ENCODE measurements around the gene ANGPTL2.

The ANGPTL2 gene

GRCh38 chr9:127104581-127105311 is 17.7 kb downstream of the ANGPTL2 start:
- no peak for ATAC-seq (ENCODE audit: low read depth)
- no peak for TF ChIP-seq CTCF (IDR thresholded peaks at IDR 0.05; ENCODE audit: poor library complexity, severe bottlenecking)

GRCh38 chr9:127102788-127103187 is 19.6 kb downstream of the ANGPTL2 start:
- H3K9me3 ChIP-seq (ENCODE audit: severe bottlenecking) = no peaks in the 10 kb centered on the region
- DNase-seq (ENCODE audit: low spot score) (no peak), ATAC-seq (ENCODE audit: low read depth) (no peak)
- TF ChIP-seq CTCF (IDR thresholded peaks at IDR 0.05; ENCODE audit: poor library complexity, severe bottlenecking) = no peak
- H3K4me3 ChIP-seq (ENCODE audit: severe bottlenecking) = no peak overlapping the region
- H3K4me1 ChIP-seq (ENCODE audit: insufficient read depth, poor library complexity, severe bottlenecking) = no peaks in the 10 kb centered on the region
- H3K27me3 ChIP-seq (ENCODE audit: insufficient read depth, poor library complexity, severe bottlenecking) = no peaks in the 10 kb centered on the region
- no peaks in the 10 kb centered on the region for H3K36me3 ChIP-seq (ENCODE audit: low read depth)
- H3K27ac ChIP-seq (ENCODE audit: poor library complexity, severe bottlenecking) = no peak overlapping the region

More at GRCh38 chr9:127104581-127105311, 17.7 kb downstream of the ANGPTL2 start:
- no peaks in the 10 kb centered on the region for H3K36me3 ChIP-seq (ENCODE audit: low read depth)
- H3K4me1 ChIP-seq (ENCODE audit: insufficient read depth, poor library complexity, severe bottlenecking) = no peaks in the 10 kb centered on the region
- H3K27ac ChIP-seq (ENCODE audit: poor library complexity, severe bottlenecking) = no peak overlapping the region
- H3K4me3 ChIP-seq (ENCODE audit: severe bottlenecking) = no peak overlapping the region
- H3K27me3 ChIP-seq (ENCODE audit: insufficient read depth, poor library complexity, severe bottlenecking) = no peaks in the 10 kb centered on the region
- no peaks in the 10 kb centered on the region for H3K9me3 ChIP-seq (ENCODE audit: severe bottlenecking)
- no peak for DNase-seq (ENCODE audit: low spot score)

- no peaks in the 10 kb centered on the region for H3K36me3 ChIP-seq (ENCODE audit: low read depth)
These were observed 20.3 kb downstream of the ANGPTL2 start for GRCh38 chr9:127102176-127102575.

GRCh38 chr9:127099664-127100063 is 22.8 kb downstream of the ANGPTL2 start:
- DNase-seq (ENCODE audit: low spot score) = no peak
- Histone ChIP-seq H3K4me3 (ENCODE audit: severe bottlenecking) (no peak overlapping the region), H3K36me3 (ENCODE audit: low read depth) (no peaks in the 10 kb centered on the region), H3K27me3 (ENCODE audit: insufficient read depth, poor library complexity, severe bottlenecking) (no peaks in the 10 kb centered on the region), H3K9me3 (ENCODE audit: severe bottlenecking) (no peaks in the 10 kb centered on the region), H3K4me1 (ENCODE audit: insufficient read depth, poor library complexity, severe bottlenecking) (no peaks in the 10 kb centered on the region), H3K27ac (ENCODE audit: poor library complexity, severe bottlenecking) (no peak overlapping the region)
- no peak for TF ChIP-seq CTCF (IDR thresholded peaks at IDR 0.05; ENCODE audit: poor library complexity, severe bottlenecking)
- ATAC-seq (ENCODE audit: low read depth) = no peak

More at GRCh38 chr9:127102176-127102575, 20.3 kb downstream of the ANGPTL2 start:
- H3K4me3 ChIP-seq (ENCODE audit: severe bottlenecking) = no peak overlapping the region
- TF ChIP-seq CTCF (IDR thresholded peaks at IDR 0.05; ENCODE audit: poor library complexity, severe bottlenecking) = no peak
- ATAC-seq (ENCODE audit: low read depth) (no peak), DNase-seq (ENCODE audit: low spot score) (no peak)
- no peaks in the 10 kb centered on the region for H3K9me3 ChIP-seq (ENCODE audit: severe bottlenecking)
- H3K4me1 ChIP-seq (ENCODE audit: insufficient read depth, poor library complexity, severe bottlenecking) = no peaks in the 10 kb centered on the region
- no peaks in the 10 kb centered on the region for H3K27me3 ChIP-seq (ENCODE audit: insufficient read depth, poor library complexity, severe bottlenecking)
- no peak overlapping the region for H3K27ac ChIP-seq (ENCODE audit: poor library complexity, severe bottlenecking)

- H3K27me3 ChIP-seq (ENCODE audit: insufficient read depth, poor library complexity, severe bottlenecking) = no peaks in the 10 kb centered on the region
- ATAC-seq (ENCODE audit: low read depth) = no peak
These were observed 23.4 kb downstream of the ANGPTL2 start for GRCh38 chr9:127098916-127099553.

More at GRCh38 chr9:127098916-127099553, 23.4 kb downstream of the ANGPTL2 start:
- Histone ChIP-seq H3K27ac (ENCODE audit: poor library complexity, severe bottlenecking) (no peak overlapping the region), H3K9me3 (ENCODE audit: severe bottlenecking) (no peaks in the 10 kb centered on the region), H3K36me3 (ENCODE audit: low read depth) (no peaks in the 10 kb centered on the region), H3K4me3 (ENCODE audit: severe bottlenecking) (no peak overlapping the region), H3K4me1 (ENCODE audit: insufficient read depth, poor library complexity, severe bottlenecking) (no peaks in the 10 kb centered on the region)
- TF ChIP-seq CTCF (IDR thresholded peaks at IDR 0.05; ENCODE audit: poor library complexity, severe bottlenecking) = no peak
- no peak for DNase-seq (ENCODE audit: low spot score)
